HG02763 (cell line): Measurements from ENCODE around the gene SDCCAG8.

Source experiments
- ATAC-seq: cut with Tn5 transposase; IDR thresholded peaks from one replicate; pipeline ENCODE4 v1.9.1; 2021; ENCODE audit warnings: mild to moderate bottlenecking, moderate library complexity; ENCODE audit not compliant: unreplicated experiment

The SDCCAG8 gene

GRCh38 chr1:243477731-243478290, 222.0 kb downstream of the SDCCAG8 start:
- no peak for ATAC-seq

- no peak for ATAC-seq
These were observed 225.3 kb downstream of the SDCCAG8 start for GRCh38 chr1:243481101-243481500.

- no peak for ATAC-seq
These were observed 226.5 kb downstream of the SDCCAG8 start for GRCh38 chr1:243482141-243483022.

DNA sequence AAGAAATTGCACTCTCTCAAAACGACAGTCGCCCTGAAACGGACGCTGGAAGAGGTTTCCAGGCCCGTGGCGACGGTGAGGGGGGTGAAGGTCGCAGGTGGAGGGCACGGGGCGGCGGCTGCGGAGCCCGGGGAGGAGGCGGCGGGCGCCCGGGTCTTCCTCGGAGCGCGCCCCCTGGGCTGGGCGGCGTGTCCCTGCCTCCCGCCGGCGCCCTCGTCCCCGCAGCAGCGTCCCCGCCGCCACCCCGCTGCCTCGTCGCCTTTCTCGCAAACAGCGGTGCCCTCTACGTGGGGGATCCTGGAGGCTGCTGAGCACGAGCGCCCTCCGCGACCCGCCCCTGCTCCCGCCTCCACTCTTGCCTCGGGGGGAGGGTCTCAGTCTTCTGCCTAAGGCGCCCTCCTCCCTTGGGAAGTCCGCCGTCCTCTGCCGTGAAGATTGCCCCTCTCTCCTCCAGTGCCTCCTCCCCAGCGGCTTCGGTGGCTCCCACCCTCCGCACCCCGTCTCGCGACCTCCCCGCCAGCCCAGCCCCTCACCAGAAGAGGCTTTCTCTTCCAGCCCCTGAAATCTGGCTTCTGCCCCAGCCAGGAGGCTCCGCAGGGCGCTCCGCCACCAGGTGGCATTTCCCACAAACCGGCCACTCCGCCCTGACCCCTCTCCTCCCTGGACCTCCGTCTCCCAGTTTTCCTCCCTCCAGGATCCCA, 227.4 kb downstream of the SDCCAG8 start:
- ATAC-seq = no peak

DNA sequence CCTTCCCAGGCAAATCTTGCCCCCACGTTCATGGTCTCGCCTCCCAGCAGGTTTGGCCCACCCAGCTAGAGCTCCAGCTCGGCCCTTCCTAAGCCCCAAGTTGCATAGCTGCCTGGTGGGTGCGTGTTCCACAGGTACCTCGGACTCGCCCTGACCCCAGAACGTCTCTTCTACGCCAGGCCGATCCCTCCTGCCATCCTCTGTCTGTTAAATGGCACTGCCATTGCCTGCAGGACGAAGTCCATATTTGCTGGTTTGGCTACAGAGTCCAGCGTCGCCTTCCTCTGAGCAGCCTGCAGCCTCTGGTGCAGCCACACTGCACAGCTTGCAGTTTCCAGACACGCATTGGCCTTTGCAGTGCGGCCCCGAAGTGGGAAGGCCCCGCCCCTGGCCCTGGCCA, 228.1 kb downstream of the SDCCAG8 start:
- no peak for ATAC-seq

GRCh38 chr1:243487036-243487648, 231.3 kb downstream of the SDCCAG8 start:
- no peak for ATAC-seq

GRCh38 chr1:243487649-243488227, 231.9 kb downstream of the SDCCAG8 start:
- ATAC-seq = no peak

- ATAC-seq = no peak
These were observed 232.8 kb downstream of the SDCCAG8 start for GRCh38 chr1:243488459-243489157.

DNA sequence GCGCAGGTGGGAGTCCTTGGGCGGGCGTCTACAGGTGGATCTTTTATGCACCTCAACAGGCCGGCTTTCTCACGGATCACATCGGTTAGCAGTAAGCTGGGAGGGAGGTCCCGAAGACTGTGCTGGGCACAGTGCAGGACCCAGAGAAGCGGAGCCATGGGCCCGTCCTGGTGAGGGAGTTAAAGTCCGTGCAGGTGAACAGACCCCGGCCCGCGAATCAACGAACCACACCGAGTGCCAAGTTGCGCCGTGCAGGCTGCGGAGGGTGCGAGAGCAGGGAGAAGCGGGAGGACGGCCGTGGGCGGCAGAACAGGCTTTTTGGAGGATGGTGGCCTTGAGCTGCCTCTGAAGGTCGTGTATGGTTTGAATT, 233.3 kb downstream of the SDCCAG8 start:
- ATAC-seq = no peak

DNA sequence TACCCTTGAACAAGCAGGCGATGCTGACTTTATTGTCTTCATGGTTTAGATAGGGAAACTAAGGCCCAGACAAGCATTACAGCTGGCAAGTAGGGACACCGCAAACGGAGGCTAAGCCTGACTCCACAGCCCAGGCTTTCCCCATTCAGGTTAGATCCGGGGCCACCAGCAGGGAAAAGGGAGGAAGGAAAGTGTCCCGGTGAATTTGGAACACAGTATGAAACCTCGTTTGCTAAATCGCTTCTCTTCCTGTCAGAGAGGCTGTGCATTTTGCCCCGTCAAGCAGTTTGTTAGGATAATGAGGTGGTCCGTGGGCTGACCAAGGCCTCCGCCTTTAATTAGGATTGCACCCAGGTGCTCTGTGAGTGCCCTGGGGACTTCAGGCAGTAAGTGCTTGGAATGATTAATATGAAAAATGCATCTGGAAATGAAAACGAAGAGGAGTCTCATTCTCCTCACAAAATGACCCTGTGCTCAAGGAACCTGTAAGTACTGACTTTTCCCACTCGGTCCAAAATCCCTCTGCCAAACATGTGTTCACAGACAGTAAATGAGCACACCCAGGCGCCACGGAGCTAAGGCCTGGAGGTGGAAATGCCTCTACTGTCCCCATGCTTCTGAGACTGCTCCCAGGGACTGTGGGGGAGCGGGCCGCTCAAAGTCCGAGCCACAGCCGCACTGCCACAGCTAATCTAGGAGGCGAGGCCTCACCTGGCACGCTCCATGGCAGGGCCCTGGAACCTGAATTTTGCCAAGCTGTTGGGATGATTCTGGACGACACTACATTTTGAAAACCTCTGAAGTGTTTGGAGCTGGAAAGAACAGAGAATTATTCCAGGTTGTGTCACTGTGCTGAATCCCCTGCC, 234.1 kb downstream of the SDCCAG8 start:
- ATAC-seq = no peak

DNA sequence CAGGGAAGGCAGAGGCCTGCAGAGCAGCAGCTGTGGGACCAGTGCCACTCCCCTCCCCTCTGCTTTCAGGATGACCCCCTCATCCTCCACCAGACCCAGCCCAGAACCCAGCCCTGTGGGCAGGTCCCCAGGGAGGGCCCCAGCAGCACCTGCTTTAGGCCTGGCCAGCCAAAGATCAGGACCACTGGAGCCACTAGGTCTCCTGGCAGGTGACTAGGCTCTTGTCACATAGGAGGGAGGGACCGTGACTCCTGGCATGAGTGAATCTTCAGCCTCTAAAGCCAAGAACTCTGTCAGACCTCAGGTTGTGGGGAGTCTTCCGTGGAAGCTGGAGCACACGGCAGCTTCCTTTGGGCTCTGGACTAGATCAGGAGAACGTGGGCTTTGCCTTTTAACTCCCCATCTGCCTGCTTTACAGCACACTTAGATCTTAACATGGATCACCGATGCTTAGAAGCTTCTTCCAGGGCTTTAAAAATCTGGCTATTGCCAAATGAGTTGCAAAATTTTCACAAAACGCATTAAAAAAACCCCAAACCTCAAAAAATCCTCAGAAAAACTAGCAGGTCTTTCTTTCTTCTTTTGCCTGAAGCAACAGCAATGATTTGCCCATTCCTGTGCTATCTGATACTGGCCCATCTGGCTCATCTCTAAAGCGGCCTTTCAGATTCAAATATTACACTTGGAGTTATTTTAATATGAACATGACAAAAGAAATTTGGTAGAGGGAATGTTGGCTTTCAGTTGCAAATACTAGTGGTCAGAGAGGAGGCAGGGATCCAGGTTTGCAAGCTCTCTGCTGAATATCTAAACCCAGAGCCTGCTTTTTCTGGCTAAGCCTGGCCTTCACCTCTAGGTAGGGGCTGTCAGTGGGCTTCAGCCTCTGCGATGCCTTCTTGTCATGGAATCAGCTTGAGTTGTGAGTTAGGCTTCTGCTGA, 235.2 kb downstream of the SDCCAG8 start:
- ATAC-seq = no peak

- ATAC-seq = no peak
These were observed 237.6 kb downstream of the SDCCAG8 start for GRCh38 chr1:243493156-243494129.

GRCh38 chr1:243494741-243495431, 239.0 kb downstream of the SDCCAG8 start:
- no peak for ATAC-seq

GRCh38 chr1:243495442-243496186, 239.8 kb downstream of the SDCCAG8 start:
- no peak for ATAC-seq

DNA sequence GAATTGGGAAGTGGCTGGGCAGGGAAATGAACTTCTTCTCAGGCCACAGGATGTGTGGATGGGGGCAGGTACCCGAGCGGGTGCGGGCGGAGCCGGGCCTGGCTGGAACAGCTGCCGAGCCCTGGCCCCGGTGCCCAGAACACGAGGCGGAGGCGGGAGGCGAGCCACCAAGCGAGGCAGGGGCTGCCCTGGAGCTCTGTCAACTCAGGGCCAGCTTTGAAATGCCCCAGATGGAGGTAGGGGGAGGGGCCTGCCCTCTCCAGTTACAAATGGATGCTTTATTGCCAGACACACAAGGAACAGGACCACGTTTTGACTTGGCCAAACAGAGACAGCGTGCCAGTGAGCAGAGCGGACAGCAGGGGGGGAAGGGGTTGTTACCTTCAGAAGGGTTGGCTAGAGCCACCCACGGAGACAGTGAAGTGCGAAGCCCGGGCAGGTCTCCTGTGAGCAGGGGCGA, 240.4 kb downstream of the SDCCAG8 start:
- no peak for ATAC-seq

DNA sequence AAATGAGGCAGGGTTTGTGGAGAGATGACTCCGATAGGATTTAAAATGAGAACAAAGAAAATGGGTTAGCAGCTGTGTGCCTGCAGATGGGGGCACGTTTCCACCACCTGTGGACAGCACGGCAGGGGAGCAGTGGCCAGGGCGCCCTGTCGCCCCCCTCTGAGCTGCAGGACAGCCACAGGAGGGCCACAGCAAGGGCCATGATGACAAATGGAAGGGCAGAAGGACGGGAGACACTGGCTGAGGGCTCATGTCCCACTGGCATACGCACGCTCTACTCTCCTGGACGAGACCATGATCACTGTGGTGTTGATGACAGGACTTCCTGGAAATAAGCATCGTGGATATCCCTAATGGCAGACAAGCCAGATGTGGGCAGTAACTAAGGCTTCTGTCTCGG, 241.0 kb downstream of the SDCCAG8 start:
- ATAC-seq = no peak
